Muscle layer of duodenum (tissue), 2 donors: ENCODE measurements around the gene KRT36.

ENCODE experiments used
- H3K27ac ChIP-seq: one replicate; pipeline ENCODE4 v1.7.0; 2013; ENCODE audit warnings: mild to moderate bottlenecking, low read length
- H3K27me3 ChIP-seq: one replicate; pipeline ENCODE4 v1.7.0; 2013; ENCODE audit warnings: low read depth, mild to moderate bottlenecking, control low read depth, low read length
- H3K36me3 ChIP-seq, 2 donors: one replicate each; pipeline ENCODE4 v1.7.0; 2013; ENCODE audit warnings: low read length in 2 of 2, control low read depth in 1 of 2, mild to moderate bottlenecking in 1 of 2; ENCODE audit not compliant: insufficient read depth in 2 of 2, control insufficient read depth in 1 of 2
- H3K4me1 ChIP-seq, 2 donors: one replicate each; pipeline ENCODE4 v1.7.0; 2013; ENCODE audit warnings: low read length in 2 of 2, mild to moderate bottlenecking in 2 of 2, control low read depth in 1 of 2, moderate library complexity in 1 of 2; ENCODE audit not compliant: insufficient read depth in 2 of 2, control insufficient read depth in 1 of 2
- H3K4me3 ChIP-seq, 2 donors: one replicate each; pipeline ENCODE4 v1.7.0; 2013; ENCODE audit warnings: low read length in 2 of 2, low read depth in 1 of 2, mild to moderate bottlenecking in 1 of 2
- H3K9me3 ChIP-seq, 2 donors: one replicate each; pipeline ENCODE4 v1.7.0; 2013; ENCODE audit warnings: low read length in 2 of 2, control low read depth in 1 of 2, mild to moderate bottlenecking in 1 of 2; ENCODE audit not compliant: control insufficient read depth in 1 of 2
- donor health status: healthy.

The KRT36 gene

DNA sequence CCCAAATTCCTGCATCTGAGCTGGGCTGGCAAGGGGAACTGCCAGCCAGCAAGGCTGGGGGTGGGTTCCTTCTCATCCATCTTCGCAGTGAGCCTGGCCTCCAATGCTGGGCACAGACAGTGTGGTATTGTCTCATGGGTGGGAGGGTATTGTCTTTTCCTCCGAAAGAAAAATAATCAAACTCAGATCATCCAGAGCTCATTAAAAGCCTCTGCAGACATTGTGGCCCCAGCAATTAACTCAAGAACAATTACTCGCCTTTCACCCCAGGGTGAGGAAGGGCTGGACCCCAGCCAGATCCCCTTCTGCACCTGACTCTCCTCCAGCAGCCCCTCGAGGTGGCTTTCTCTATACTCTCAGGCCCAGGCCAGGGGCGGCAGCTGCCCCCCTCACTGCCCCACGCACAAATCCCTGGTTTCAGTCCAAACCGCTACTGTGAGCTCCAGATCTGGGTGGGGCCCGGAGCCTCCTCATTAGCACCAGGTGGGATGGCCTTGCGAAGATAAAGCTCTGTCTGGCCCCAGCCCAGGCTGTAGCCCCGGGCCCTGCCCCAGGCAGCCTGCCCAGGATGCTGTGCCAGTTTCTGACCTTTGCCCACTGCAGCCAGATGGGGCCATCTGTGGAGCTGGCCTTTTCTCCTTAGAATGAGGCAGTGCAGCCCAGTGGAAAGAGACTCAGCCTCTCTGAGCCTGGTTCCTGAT, 31.3 kb upstream of the KRT36 start:
- Histone ChIP-seq H3K4me1 (peaks cover 0 to 6% of the 10 kb centered on the region in 2 donors), H3K4me3 (no peak overlapping the region), H3K9me3 (no peaks in the 10 kb centered on the region), H3K36me3 (no peaks in the 10 kb centered on the region), H3K27me3 (no peaks in the 10 kb centered on the region), H3K27ac (no peak overlapping the region)

DNA sequence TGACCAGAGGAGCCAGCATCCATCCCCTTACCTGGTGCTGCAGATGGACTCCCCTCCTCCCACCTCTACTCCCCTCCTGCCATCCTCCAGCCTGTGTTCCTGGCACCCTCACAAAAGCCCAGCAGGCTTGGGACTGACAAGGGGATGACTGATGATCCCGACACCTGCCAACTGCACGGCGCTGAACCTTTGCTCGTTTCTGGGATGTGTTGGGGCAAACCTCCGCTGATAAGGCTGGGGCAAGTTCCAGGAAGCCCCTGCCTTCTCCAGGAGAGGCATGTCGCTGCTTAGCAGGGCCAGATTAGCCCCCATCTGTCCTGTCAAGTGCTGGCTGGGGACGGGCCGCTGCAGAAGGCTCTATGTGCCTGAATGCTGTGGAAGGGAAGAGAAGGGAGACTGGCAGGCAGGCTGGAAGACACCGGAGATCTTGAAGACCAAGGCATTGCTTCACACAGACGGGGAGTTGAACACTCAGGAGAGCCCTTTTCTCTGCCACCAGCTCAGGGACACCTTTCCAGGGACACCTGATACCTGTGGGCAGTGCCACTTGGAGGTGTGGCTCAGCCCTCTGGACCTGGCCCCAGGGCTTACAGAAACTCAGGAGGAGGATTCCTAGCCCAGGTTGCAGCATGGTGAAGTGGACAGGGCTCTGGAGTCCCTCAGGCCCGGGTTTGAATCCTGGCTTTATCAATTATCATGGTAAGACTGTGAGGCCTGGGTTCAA, 30.0 kb upstream of the KRT36 start:
- H3K27me3 ChIP-seq: no peaks in the 10 kb centered on the region
- H3K4me3 ChIP-seq: no peak overlapping the region
- no peaks in the 10 kb centered on the region for H3K9me3 ChIP-seq
- peaks cover 0 to 6% of the 10 kb centered on the region in 2 donors for H3K4me1 ChIP-seq
- H3K36me3 ChIP-seq: no peaks in the 10 kb centered on the region
- H3K27ac ChIP-seq: peak overlapping the region; percentile 9

DNA sequence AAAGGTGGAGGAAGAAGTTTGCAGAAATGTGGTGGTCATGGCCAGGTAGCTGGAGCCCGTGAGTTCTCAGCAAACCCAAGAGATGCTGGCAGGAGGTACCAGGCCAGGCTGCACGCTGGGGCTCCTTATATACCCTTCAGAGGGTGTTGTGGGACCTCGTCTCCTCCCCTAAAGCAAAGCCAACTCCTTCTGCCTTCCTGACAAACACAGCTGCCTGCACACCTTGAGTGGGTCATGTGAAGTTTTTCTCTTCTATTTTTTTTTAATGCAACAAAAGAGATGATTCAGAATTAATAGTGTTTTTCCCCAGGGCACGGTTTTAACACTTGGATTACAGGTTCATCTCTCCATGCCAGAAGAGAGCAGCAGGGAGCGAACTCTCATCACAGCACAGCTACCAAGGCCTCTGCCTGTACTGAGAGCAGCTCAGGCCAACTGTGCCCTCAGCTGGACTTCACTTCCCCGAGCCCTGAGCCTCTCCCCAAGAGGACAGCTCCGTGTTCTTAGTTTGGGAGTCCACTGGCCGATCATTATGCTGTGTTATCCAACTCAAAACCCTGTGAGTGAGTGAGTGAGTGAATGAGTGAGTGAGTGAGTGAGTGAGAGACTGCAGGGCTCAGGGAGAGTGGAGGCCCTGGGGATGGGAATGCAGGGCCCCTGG, 29.2 kb upstream of the KRT36 start, which contains the start of gene KRT15:
Gene KRT15 (minus strand): TSS at position 102 of the 661 bp plus-strand sequence. CDS start 63 bp downstream, at position 39.
- Histone ChIP-seq H3K27me3 (no peaks in the 10 kb centered on the region), H3K9me3 (no peaks in the 10 kb centered on the region), H3K27ac (peak within 1 kb of the TSS; percentile 9), H3K4me3 (no peak within 1 kb of the TSS), H3K4me1 (peaks cover 0 to 6% of the 10 kb centered on the region in 2 donors), H3K36me3 (no peaks in the 10 kb centered on the region)

DNA sequence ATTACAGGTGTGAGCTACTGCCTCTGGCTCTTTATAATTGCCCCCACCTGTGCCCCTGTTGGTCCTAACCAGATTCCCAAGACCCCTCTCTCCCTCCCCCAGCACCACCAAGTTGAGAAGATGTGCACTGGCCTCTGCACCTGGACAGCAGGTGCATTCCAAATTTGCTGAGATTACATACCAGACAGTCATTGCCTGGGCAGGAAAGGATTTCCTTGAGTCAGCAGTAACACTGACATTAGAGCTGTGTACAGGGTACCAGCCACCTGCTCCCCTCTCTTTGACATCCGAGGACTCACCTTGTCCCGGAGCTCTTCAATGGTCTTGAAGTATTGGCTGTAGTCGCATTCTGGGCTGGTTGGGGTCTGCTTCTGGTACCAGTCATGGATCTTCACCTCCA, 28.3 kb upstream of the KRT36 start:
- no peak overlapping the region for H3K27ac ChIP-seq
- H3K36me3 ChIP-seq: no peaks in the 10 kb centered on the region
- peaks cover 0 to 3% of the 10 kb centered on the region in 2 donors for H3K4me1 ChIP-seq
- no peaks in the 10 kb centered on the region for H3K27me3 ChIP-seq
- H3K9me3 ChIP-seq: no peaks in the 10 kb centered on the region
- no peak overlapping the region for H3K4me3 ChIP-seq

DNA sequence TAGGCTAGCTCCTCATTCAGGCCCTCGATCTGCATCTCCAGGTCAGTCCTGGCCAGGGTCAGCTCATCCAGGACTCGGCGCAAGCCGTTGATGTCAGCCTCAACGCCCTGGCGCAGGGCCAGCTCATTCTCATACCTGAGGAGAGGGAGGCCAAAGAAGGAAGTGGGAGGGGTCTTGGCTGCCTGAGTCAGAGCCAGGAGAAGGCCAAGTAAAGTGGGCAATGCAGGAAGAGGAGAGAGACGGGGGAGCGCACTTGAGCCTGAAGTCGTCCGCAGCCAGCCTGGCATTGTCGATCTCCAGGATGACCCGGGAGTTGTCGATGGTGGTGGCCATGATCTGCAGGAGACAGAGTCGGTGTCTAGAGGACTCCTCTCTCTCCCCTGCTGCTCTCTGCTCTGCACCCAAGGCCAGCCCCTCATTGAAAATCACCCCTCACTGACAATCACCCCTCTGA, 27.1 kb upstream of the KRT36 start:
- Histone ChIP-seq H3K27me3 (no peaks in the 10 kb centered on the region), H3K36me3 (no peaks in the 10 kb centered on the region), H3K27ac (no peak overlapping the region), H3K4me1 (no peaks in the 10 kb centered on the region), H3K9me3 (no peaks in the 10 kb centered on the region), H3K4me3 (no peak overlapping the region)

DNA sequence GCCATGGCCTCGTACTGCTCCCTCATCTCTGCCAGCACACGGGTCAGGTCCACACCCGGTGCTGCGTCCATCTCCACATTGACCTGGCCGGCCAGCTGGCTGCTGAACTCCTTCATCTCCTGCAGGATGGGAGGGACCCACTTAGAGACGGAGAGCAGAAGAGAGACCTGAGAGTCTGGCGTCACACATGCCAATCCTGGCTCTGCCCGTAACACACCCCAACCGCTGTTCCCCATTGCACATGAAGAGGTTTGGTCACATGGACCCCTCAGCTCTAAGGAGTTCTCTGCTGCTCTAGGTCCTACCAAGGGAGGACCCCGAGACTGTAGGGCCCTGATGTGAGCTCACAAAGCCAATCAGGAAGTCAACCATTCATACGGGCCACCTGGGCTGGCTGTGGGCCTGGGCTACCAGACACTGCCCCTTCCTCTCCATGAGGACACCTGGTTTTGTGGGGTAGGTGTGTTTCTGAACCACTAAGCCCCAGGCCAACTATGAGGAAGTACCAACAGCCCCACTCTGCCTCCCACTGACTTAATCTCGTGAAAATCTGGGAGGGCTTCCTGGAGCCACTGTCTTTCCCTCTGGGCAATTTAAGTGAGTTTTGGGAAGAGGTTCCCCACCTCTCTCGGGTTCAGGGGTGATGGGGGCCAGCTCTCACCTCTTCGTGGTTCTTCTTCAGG, 26.6 kb upstream of the KRT36 start:
- Histone ChIP-seq H3K36me3 (no peaks in the 10 kb centered on the region), H3K4me3 (no peak overlapping the region), H3K9me3 (no peaks in the 10 kb centered on the region), H3K27me3 (no peaks in the 10 kb centered on the region), H3K4me1 (no peaks in the 10 kb centered on the region), H3K27ac (no peak overlapping the region)

DNA sequence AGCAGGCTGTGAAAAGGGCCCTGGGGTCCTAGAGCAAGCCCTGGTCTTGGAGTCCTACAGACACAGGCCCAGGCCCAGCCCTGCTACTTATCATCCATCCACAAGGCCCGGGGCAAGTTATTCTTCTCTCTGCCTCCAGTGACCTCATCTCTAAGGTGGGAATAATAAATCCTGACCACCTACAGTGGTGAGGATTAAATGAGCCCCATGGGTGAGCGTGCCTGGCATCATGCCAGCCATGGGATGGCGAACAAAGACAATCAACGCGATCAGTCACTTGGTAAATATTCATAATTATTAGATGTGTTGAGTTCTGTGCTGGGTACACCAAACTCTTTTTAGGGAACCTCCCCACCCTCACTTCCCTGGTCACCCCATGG, 23.4 kb upstream of the KRT36 start:
- no peaks in the 10 kb centered on the region for H3K36me3 ChIP-seq

DNA sequence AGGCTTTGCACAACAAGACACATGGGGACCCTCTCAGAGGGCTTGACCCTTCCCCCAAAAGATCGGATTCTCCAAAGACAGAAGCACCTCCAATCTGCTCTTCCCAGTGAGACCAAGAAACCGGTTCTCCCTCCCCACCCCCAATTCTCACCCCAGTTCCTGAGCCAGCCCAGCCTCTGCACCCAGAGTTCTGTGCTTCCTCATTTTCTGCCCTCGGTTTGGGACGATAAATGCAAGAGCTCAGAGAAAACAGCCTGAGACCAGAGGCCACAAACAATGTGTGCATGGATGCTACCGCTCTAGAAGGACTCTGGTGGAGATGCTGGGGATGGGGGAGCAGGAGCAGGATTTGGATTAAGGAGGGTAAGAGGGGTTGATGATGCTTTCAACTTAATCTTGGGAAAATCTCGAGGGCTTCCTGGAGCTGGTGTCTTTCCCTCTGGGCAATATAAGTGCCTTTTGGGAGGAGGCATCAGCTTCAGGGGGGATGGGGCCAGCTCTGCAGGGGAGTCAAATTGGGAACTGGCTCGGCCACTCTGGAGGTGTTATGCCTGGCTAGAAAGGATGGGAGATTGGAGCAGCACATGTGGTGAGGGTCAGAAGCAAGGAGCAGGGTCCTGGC, 22.9 kb upstream of the KRT36 start:
- H3K4me3 ChIP-seq: no peak overlapping the region

More for the DNA sequence above, 23.4 kb upstream of the KRT36 start:
- H3K9me3 ChIP-seq: no peaks in the 10 kb centered on the region
- peaks cover 4% of the 10 kb centered on the region for H3K27me3 ChIP-seq
- no peak overlapping the region for H3K27ac ChIP-seq
- H3K4me1 ChIP-seq: peaks cover 0 to 4% of the 10 kb centered on the region in 2 donors
- H3K4me3 ChIP-seq: no peak overlapping the region

DNA sequence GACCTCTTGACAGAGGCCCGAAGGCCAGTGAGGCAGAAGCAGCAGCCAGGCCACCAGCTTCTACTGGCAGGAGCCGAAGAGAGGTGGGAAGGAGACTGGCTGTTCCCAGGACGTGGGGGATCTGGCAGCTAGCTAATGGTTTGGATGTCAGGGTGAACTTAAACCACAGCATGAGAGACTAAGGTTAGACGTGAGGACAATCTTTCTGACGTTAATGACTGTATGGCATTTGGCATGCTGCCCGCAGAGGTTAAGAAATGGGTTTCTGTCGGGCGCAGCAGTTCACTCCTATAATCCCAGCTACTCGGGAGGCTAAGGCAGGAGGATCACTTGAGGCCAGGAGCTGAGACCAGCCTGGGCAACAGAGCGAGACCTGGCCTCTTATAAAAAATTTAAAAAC, 22.0 kb upstream of the KRT36 start:
- Histone ChIP-seq H3K4me1 (peaks cover 0 to 4% of the 10 kb centered on the region in 2 donors), H3K9me3 (no peaks in the 10 kb centered on the region), H3K36me3 (no peaks in the 10 kb centered on the region), H3K27ac (no peak overlapping the region), H3K27me3 (peaks cover 4% of the 10 kb centered on the region), H3K4me3 (no peak overlapping the region)

More for the DNA sequence above, 22.9 kb upstream of the KRT36 start:
- Histone ChIP-seq H3K36me3 (no peaks in the 10 kb centered on the region), H3K27ac (no peak overlapping the region), H3K9me3 (no peaks in the 10 kb centered on the region), H3K27me3 (peaks cover 4% of the 10 kb centered on the region), H3K4me1 (peaks cover 0 to 4% of the 10 kb centered on the region in 2 donors)

DNA sequence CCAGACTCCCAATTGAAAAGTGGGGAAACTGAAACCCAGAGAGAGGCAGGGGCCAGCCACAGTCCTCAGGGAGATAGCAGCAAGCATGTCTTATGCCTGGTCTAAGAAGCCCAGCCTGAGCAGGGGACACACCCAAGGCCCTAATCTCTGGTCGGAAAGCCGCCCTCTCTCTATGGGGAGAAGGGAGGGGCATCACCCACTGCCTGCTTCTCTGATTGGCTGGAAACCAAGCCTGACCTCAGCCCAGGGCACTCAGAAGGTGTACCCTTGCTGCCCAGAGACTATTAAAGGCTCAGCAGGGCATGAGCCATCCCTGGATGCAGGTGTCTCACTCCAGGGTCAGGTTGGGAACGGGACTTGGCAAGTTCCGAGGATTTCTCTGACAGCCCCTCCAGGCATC, 21.4 kb upstream of the KRT36 start:
- Histone ChIP-seq H3K4me3 (no peak overlapping the region), H3K27ac (no peak overlapping the region), H3K36me3 (no peaks in the 10 kb centered on the region), H3K27me3 (peaks cover 4% of the 10 kb centered on the region), H3K4me1 (peaks cover 0 to 4% of the 10 kb centered on the region in 2 donors), H3K9me3 (no peaks in the 10 kb centered on the region)
